ENCODE results near the gene TNFSF9.

The TNFSF9 gene

GRCh38 chr19:6489278-6490061, 41.4 kb upstream of the TNFSF9 start:
- TF ChIP-seq, protein P1, sequence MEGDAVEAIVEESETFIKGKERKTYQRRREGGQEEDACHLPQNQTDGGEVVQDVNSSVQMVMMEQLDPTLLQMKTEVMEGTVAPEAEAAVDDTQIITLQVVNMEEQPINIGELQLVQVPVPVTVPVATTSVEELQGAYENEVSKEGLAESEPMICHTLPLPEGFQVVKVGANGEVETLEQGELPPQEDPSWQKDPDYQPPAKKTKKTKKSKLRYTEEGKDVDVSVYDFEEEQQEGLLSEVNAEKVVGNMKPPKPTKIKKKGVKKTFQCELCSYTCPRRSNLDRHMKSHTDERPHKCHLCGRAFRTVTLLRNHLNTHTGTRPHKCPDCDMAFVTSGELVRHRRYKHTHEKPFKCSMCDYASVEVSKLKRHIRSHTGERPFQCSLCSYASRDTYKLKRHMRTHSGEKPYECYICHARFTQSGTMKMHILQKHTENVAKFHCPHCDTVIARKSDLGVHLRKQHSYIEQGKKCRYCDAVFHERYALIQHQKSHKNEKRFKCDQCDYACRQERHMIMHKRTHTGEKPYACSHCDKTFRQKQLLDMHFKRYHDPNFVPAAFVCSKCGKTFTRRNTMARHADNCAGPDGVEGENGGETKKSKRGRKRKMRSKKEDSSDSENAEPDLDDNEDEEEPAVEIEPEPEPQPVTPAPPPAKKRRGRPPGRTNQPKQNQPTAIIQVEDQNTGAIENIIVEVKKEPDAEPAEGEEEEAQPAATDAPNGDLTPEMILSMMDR (conservative IDR thresholded peaks at IDR 0.05; ENCODE audit: low read length) = no peak
- no peak for DNase-seq (ENCODE audit: low read depth)
- H3K4me3 ChIP-seq (ENCODE audit: low read length) = no peak overlapping the region

- TF ChIP-seq, protein P1 (conservative IDR thresholded peaks at IDR 0.05; ENCODE audit: low read length) = no peak
These were observed 40.7 kb upstream of the TNFSF9 start for GRCh38 chr19:6490134-6490533.

GRCh38 chr19:6491802-6492592, 38.8 kb upstream of the TNFSF9 start:
- DNase-seq (ENCODE audit: low read depth) = no peak
- no peak overlapping the region for H3K4me3 ChIP-seq (ENCODE audit: low read length)
- TF ChIP-seq, protein P1 (conservative IDR thresholded peaks at IDR 0.05; ENCODE audit: low read length) = no peak

More at GRCh38 chr19:6490134-6490533, 40.7 kb upstream of the TNFSF9 start:
- DNase-seq (ENCODE audit: low read depth) = no peak
- no peak overlapping the region for H3K4me3 ChIP-seq (ENCODE audit: low read length)

GRCh38 chr19:6494438-6495036, 36.3 kb upstream of the TNFSF9 start:
- TF ChIP-seq, protein P1 (conservative IDR thresholded peaks at IDR 0.05; ENCODE audit: low read length) = no peak
- H3K4me3 ChIP-seq (ENCODE audit: low read length) = no peak overlapping the region
- DNase-seq (ENCODE audit: low read depth) = no peak

DNA sequence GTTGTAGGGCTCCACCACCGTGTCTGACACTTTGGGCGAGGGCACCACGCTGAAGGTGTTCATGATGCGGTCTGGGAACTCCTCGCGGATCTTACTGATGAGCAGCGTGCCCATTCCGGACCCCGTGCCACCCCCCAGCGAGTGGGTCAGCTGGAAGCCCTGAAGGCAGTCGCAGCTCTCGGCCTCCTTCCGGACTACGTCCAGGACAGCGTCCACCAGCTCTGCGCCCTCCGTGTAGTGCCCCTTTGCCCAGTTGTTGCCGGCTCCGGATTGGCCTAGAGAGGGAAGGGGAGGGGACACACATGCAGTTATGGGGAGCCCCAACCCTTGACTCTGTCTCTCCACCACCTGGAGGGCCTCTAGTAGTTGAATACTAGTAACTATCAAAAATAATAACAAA, 34.9 kb upstream of the TNFSF9 start:
- H3K4me3 ChIP-seq (ENCODE audit: low read length) = no peak overlapping the region
- no peak for DNase-seq (ENCODE audit: low read depth)
- TF ChIP-seq, protein P1 (conservative IDR thresholded peaks at IDR 0.05; ENCODE audit: low read length) = no peak

DNA sequence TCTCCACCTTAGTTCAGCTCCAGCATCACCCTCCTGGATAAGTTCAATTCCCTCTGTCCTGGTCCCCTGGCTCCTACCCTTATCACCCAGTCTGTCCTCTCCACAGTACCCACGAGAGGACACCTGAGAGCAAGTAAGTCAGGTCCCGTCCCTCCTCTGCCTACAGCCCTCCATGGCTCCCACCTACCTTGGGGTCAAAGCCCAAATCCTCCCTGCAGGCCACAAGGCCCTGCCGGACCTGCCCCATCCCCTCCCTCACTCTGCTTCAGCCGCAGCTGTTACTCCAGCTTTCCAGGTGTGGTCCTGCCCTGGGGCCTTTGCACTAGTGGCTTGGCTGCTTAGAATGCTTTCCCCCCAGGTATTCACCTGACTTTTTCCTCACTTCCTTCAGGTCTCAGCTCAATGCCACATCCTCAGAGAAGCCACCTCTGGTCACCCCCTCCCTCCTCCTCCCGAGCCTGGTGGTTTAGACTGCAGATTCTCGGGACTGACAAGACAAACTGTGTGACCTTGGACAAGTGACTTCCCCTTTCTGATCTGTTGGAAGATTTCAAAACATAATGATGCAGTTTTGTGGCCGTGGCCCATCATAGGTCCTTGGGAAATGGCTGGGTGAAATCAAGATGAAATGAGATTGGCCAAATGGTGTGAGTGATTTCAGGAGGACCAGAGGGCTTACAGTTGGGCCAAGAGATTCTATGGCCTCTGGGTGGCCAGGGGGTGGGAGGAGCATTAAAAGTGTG, 32.4 kb upstream of the TNFSF9 start:
- DNase-seq (ENCODE audit: low read depth) = no peak
- TF ChIP-seq, protein P1 (conservative IDR thresholded peaks at IDR 0.05; ENCODE audit: low read length) = no peak
- H3K4me3 ChIP-seq (ENCODE audit: low read length) = no peak overlapping the region
